Measurements from ENCODE around the gene DGKB. TPM values are rescaled to one million over a fixed set of nuclear protein-coding genes. Genes with fewer than 3 reads are reported as not detected.

Gene DGKB
- total RNA-seq, 1 experiment from 2014 or later, result not detected

GRCh38 chr7:14170872-14171271 is 731.7 kb downstream of the DGKB start:
- ATAC-seq (no peak), DNase-seq (ENCODE audit: low read depth, low spot score) (no peak)
- ChIA-PET CTCF (no interaction called here), POLR2A (no interaction called here)
- TF ChIP-seq SIN3A (IDR thresholded peaks at IDR 0.05; ENCODE audit: borderline replicate concordance, insufficient read depth, low read depth, low read length) (no peak), POLR2AphosphoS5 (IDR thresholded peaks at IDR 0.05; ENCODE audit: low read depth, low read length) (no peak), CTCF (IDR thresholded peaks at IDR 0.05) (no peak), TCF7L2 (IDR thresholded peaks at IDR 0.05; ENCODE audit: low read depth, low read length) (no peak)
- TF ChIP-seq, protein P1, sequence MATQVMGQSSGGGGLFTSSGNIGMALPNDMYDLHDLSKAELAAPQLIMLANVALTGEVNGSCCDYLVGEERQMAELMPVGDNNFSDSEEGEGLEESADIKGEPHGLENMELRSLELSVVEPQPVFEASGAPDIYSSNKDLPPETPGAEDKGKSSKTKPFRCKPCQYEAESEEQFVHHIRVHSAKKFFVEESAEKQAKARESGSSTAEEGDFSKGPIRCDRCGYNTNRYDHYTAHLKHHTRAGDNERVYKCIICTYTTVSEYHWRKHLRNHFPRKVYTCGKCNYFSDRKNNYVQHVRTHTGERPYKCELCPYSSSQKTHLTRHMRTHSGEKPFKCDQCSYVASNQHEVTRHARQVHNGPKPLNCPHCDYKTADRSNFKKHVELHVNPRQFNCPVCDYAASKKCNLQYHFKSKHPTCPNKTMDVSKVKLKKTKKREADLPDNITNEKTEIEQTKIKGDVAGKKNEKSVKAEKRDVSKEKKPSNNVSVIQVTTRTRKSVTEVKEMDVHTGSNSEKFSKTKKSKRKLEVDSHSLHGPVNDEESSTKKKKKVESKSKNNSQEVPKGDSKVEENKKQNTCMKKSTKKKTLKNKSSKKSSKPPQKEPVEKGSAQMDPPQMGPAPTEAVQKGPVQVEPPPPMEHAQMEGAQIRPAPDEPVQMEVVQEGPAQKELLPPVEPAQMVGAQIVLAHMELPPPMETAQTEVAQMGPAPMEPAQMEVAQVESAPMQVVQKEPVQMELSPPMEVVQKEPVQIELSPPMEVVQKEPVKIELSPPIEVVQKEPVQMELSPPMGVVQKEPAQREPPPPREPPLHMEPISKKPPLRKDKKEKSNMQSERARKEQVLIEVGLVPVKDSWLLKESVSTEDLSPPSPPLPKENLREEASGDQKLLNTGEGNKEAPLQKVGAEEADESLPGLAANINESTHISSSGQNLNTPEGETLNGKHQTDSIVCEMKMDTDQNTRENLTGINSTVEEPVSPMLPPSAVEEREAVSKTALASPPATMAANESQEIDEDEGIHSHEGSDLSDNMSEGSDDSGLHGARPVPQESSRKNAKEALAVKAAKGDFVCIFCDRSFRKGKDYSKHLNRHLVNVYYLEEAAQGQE (IDR thresholded peaks at IDR 0.05; ENCODE audit: insufficient read depth in 1 of 2, low read depth in 2 of 2, low read length in 1 of 2), result no peak
- H3K27me3 ChIP-seq (ENCODE audit: control insufficient read depth, insufficient read depth, low read length), result no peaks in the 10 kb centered on the region
- H3K4me3 ChIP-seq (ENCODE audit: low read depth in 2 of 2, low read length in 2 of 2), result no peak overlapping the region
- no TSS peak for BruUV-seq (replicated peaks)
- in situ Hi-C loops (cut with HindIII; ENCODE audit: low pct_unique_long_range_greater_than_20kb, low sequenced_read_pairs) (no loop called here), intact Hi-C loops (cut with micrococcal nuclease; ENCODE audit: unreplicated experiment) (no loop called here)
- H3K36me3 ChIP-seq (ENCODE audit: control insufficient read depth, insufficient read depth, low read length), result no peaks in the 10 kb centered on the region
- H3K27ac ChIP-seq (ENCODE audit: low read length), result no peak overlapping the region
- H3K9me3 ChIP-seq (ENCODE audit: control insufficient read depth, insufficient read depth, low read depth, low read length), result peaks cover 4% of the 10 kb centered on the region; the same call in 1 of the 2 replicates
- no peaks in the 10 kb centered on the region for H3K4me1 ChIP-seq (ENCODE audit: control insufficient read depth, insufficient read depth, low read length)

DNA sequence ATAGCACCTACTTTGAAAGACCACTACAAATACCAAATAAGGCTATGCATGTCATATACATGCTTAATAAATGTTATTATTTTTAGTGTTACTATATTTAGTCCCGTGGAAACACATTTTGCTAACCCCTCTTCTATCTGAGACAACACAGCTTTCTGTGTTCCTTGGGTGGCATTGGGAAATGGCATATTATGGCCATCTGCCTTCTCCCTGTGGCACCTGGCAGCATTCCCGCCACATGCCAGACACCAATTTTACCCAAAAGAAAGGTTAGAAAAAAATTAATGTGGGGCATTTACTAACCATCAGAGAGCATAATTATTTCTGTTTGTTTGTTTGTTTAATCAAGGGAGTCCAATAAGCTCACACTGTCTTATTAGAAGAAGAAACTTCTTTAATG is 744.4 kb downstream of the DGKB start:
- DNase-seq (ENCODE audit: low read depth, low spot score), result no peak
- intact Hi-C loops (cut with micrococcal nuclease; ENCODE audit: unreplicated experiment), result no loop called here
- no TSS peak for BruUV-seq (replicated peaks)
- POLR2A ChIA-PET, result no interaction called here
- in situ Hi-C loops (cut with HindIII; ENCODE audit: low pct_unique_long_range_greater_than_20kb, low sequenced_read_pairs), result no loop called here
- CTCF ChIA-PET, result no interaction called here
- Histone ChIP-seq H3K9me3 (ENCODE audit: control insufficient read depth, insufficient read depth, low read depth, low read length) (no peaks in the 10 kb centered on the region), H3K27ac (ENCODE audit: low read length) (no peak overlapping the region), H3K27me3 (ENCODE audit: control insufficient read depth, insufficient read depth, low read length) (no peaks in the 10 kb centered on the region), H3K36me3 (ENCODE audit: control insufficient read depth, insufficient read depth, low read length) (no peaks in the 10 kb centered on the region), H3K4me1 (ENCODE audit: control insufficient read depth, insufficient read depth, low read length) (no peaks in the 10 kb centered on the region), H3K4me3 (ENCODE audit: low read depth in 2 of 2, low read length in 2 of 2) (no peak overlapping the region)
- TF ChIP-seq POLR2AphosphoS5 (IDR thresholded peaks at IDR 0.05; ENCODE audit: low read depth, low read length) (no peak), SIN3A (IDR thresholded peaks at IDR 0.05; ENCODE audit: borderline replicate concordance, insufficient read depth, low read depth, low read length) (no peak), CTCF (IDR thresholded peaks at IDR 0.05) (no peak), TCF7L2 (IDR thresholded peaks at IDR 0.05; ENCODE audit: low read depth, low read length) (no peak)
- TF ChIP-seq, protein P1 (IDR thresholded peaks at IDR 0.05; ENCODE audit: insufficient read depth in 1 of 2, low read depth in 2 of 2, low read length in 1 of 2), result no peak
- ATAC-seq, result no peak
